ACHN (cell line): ENCODE results near the gene DIAPH2.

Experiments
- DNase-seq: peaks from one replicate; pipeline ENCODE4 v3.0.0-alpha.2; 2015
- in situ Hi-C: cut with HindIII; loops from 2 replicates; pipeline ENCODE4 v1.10.0; 2017; ENCODE audit warnings: low sequenced_read_pairs, low pct_ligation_motif_present, low pct_unique_long_range_greater_than_20kb

Gene DIAPH2

GRCh38 chrX:97529536-97530200, 845.0 kb downstream of the DIAPH2 start:
- DNase-seq, result no peak
- in situ Hi-C loops, result no loop called here

GRCh38 chrX:97531825-97532224, 847.2 kb downstream of the DIAPH2 start:
- in situ Hi-C loops, result no loop called here
- no peak for DNase-seq

GRCh38 chrX:97538745-97539144, 854.1 kb downstream of the DIAPH2 start:
- no peak for DNase-seq
- in situ Hi-C loops, result no loop called here

GRCh38 chrX:97539970-97540519, 855.4 kb downstream of the DIAPH2 start:
- in situ Hi-C loops, result no loop called here
- no peak for DNase-seq

- no peak for DNase-seq
- in situ Hi-C loops, result no loop called here
Observed at GRCh38 chrX:97547877-97548578, 863.4 kb downstream of the DIAPH2 start.

- no peak for DNase-seq
- in situ Hi-C loops, result no loop called here
Observed at GRCh38 chrX:97551821-97552220, 867.2 kb downstream of the DIAPH2 start.

- in situ Hi-C loops, result no loop called here
- DNase-seq, result no peak
Observed at GRCh38 chrX:97553833-97554232, 869.2 kb downstream of the DIAPH2 start.

- in situ Hi-C loops, result no loop called here
- DNase-seq, result no peak
Observed at GRCh38 chrX:97556359-97556758, 871.7 kb downstream of the DIAPH2 start.

- in situ Hi-C loops, result no loop called here
- DNase-seq, result peak; percentile 70
Observed at GRCh38 chrX:97563531-97564133, 879.0 kb downstream of the DIAPH2 start.

GRCh38 chrX:97564496-97564895, 879.9 kb downstream of the DIAPH2 start:
- in situ Hi-C loops, result no loop called here
- DNase-seq, result no peak

GRCh38 chrX:97587171-97587570, 902.5 kb downstream of the DIAPH2 start:
- in situ Hi-C loops, result no loop called here
- DNase-seq, result no peak

- no peak for DNase-seq
- in situ Hi-C loops, result no loop called here
Observed at GRCh38 chrX:97594646-97595224, 910.1 kb downstream of the DIAPH2 start.

GRCh38 chrX:97597954-97598353, 913.3 kb downstream of the DIAPH2 start:
- in situ Hi-C loops, result no loop called here
- no peak for DNase-seq

GRCh38 chrX:97602465-97603258, 918.0 kb downstream of the DIAPH2 start:
- in situ Hi-C loops, result no loop called here
- no peak for DNase-seq

- DNase-seq, result no peak
Observed at GRCh38 chrX:97605271-97605670, 920.6 kb downstream of the DIAPH2 start.

GRCh38 chrX:97609357-97609756, 924.7 kb downstream of the DIAPH2 start:
- in situ Hi-C loops, result no loop called here
- DNase-seq, result no peak

More at GRCh38 chrX:97605271-97605670, 920.6 kb downstream of the DIAPH2 start:
- in situ Hi-C loops, result no loop called here

- in situ Hi-C loops, result no loop called here
- no peak for DNase-seq
Observed at GRCh38 chrX:97609938-97610337, 925.3 kb downstream of the DIAPH2 start.

GRCh38 chrX:97616883-97617530, 932.4 kb downstream of the DIAPH2 start:
- in situ Hi-C loops, result no loop called here

More at GRCh38 chrX:97616883-97617530, 932.4 kb downstream of the DIAPH2 start:
- peak; percentile 31 for DNase-seq
